RPMI8226 (cell line): ENCODE data around the gene PRKD1.

Source experiments
- DNase-seq: peaks from one replicate; pipeline ENCODE4 v3.0.0-alpha.2; 2015

The PRKD1 gene

GRCh38 chr14:29664515-29664914, 263.1 kb downstream of the PRKD1 start:
- no peak for DNase-seq

GRCh38 chr14:29663281-29663801, 264.3 kb downstream of the PRKD1 start:
- no peak for DNase-seq

- no peak for DNase-seq
Observed at GRCh38 chr14:29654901-29655550, 272.6 kb downstream of the PRKD1 start.

- DNase-seq = no peak
Observed at GRCh38 chr14:29653303-29653702, 274.3 kb downstream of the PRKD1 start.

- DNase-seq = no peak
Observed at GRCh38 chr14:29652571-29652970, 275.1 kb downstream of the PRKD1 start.

GRCh38 chr14:29650554-29651269, 276.9 kb downstream of the PRKD1 start:
- DNase-seq = no peak

GRCh38 chr14:29649170-29649569, 278.5 kb downstream of the PRKD1 start:
- DNase-seq = no peak

- DNase-seq = no peak
Observed at GRCh38 chr14:29648045-29648444, 279.6 kb downstream of the PRKD1 start.

- no peak for DNase-seq
Observed at GRCh38 chr14:29645117-29645516, 282.5 kb downstream of the PRKD1 start.

GRCh38 chr14:29643433-29644211, 284.0 kb downstream of the PRKD1 start:
- DNase-seq = no peak

GRCh38 chr14:29637411-29637810, 290.2 kb downstream of the PRKD1 start:
- DNase-seq = peak; percentile 49

GRCh38 chr14:29636870-29637269, 290.8 kb downstream of the PRKD1 start:
- DNase-seq = no peak

GRCh38 chr14:29630566-29631160, 297.0 kb downstream of the PRKD1 start:
- DNase-seq = no peak

- no peak for DNase-seq
Observed at GRCh38 chr14:29629839-29630238, 297.8 kb downstream of the PRKD1 start.

GRCh38 chr14:29627137-29627536, 300.5 kb downstream of the PRKD1 start:
- DNase-seq = no peak

- DNase-seq = no peak
Observed at GRCh38 chr14:29618323-29619067, 309.2 kb downstream of the PRKD1 start.

GRCh38 chr14:29616922-29617321, 310.7 kb downstream of the PRKD1 start:
- DNase-seq = no peak

- no peak for DNase-seq
Observed at GRCh38 chr14:29608861-29609260, 318.8 kb downstream of the PRKD1 start.

- no peak for DNase-seq
Observed at GRCh38 chr14:29607169-29607568, 320.5 kb downstream of the PRKD1 start.

- no peak for DNase-seq
Observed at GRCh38 chr14:29603696-29604095, 324.0 kb downstream of the PRKD1 start.

GRCh38 chr14:29601616-29602015, 326.0 kb downstream of the PRKD1 start:
- DNase-seq = no peak

- DNase-seq = no peak
Observed at GRCh38 chr14:29587761-29588470, 339.7 kb downstream of the PRKD1 start.
